Measurements from ENCODE around the gene NABP1. TPM values are rescaled to one million over a fixed set of nuclear protein-coding genes. Genes with fewer than 3 reads are reported as not detected.

Gene NABP1, protein sequence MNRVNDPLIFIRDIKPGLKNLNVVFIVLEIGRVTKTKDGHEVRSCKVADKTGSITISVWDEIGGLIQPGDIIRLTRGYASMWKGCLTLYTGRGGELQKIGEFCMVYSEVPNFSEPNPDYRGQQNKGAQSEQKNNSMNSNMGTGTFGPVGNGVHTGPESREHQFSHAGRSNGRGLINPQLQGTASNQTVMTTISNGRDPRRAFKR
- 30.6 and 38.6 TPM in 2 replicates for total RNA-seq

GRCh38 chr2:191677646-191678436 is at the start of gene NABP1:
NABP1 (plus strand) TSS chr2:191678136; CDS start chr2:191678615, 479 bp downstream.

Other genes with a start within 250 kb of the NABP1 start
- 170 and 293 TPM in 2 replicates for gene CAVIN2, start 169.0 kb downstream of the NABP1 start, total RNA-seq